Activated gamma-delta T cell treated with anti-CD3 and anti-CD28 coated beads, Interleukin-2, amount 50 U/mL, for 16 hours (primary cell): ENCODE results near the gene NR2F1-AS1.

ENCODE experiments used
- DNase-seq: peaks from one replicate; pipeline ENCODE4 v3.0.0-alpha.2; 2020; ENCODE audit warnings: low read depth

The NR2F1-AS1 gene

DNA sequence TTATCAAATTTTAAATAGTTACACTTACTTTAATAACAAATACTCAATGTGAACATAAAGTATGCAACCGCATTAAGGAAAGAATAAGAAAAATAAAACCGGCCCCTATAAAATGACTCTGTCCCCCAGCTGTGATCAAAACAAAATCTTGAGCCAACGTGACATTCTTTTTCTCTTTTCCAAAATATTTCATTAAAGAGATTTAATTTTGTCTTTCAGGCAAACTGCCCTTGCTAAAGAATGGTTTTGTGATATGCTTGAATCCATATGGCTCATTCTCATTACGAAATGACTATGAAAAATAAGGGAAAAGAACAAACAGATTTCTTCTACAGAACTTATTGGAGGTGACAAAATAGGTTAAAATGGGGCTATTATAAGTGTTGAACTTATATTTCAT lies 197.0 kb downstream of the NR2F1-AS1 start:
- DNase-seq, result no peak

DNA sequence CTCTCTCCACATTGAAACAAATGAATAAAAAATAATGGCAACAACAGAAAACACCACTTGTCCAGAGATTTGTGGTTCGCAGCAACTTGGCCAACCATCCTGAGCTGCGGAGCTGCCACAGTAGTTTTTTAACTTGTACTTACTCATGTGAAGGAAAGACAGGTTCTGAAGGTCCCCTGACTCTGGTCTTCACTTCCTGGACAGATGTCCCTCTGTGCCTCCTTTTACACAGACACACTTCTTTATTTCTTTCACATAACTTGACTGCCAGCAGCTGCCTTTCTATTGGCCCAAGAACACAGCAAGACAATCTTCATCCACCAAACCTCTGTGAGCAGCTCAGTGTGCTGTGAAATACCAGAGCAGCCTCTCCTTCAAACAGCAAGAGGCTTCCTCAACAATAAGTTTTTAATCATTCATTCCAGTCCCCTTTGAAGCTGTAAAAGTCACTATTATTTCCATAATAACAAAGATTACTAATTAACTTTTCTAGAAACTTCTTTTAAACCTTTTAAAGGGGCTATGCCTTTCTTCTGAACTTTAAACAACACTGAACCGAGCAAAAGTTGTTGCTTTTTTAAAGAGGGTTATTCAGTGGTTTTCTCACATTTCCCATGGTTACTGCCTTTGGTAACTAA lies 198.7 kb downstream of the NR2F1-AS1 start:
- DNase-seq, result no peak

DNA sequence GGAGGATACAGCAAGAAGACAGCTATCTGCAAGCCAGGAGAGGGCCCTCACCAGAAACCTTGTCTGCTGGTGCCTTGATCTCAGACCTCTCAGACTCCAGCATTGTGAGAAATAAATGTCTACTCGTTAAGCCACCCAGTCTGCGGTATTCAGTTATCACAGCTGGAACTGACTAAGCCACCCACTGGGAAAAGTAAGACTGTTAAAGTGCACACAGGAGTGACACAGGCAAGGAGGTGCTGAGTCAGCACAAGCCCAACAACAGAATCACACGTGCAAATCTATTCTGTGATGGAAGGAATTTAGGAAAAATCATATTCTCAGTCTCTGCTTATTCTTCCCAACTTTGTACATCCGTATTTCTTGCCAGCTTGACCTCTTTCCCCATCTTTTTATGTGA lies 200.0 kb downstream of the NR2F1-AS1 start:
- no peak for DNase-seq

DNA sequence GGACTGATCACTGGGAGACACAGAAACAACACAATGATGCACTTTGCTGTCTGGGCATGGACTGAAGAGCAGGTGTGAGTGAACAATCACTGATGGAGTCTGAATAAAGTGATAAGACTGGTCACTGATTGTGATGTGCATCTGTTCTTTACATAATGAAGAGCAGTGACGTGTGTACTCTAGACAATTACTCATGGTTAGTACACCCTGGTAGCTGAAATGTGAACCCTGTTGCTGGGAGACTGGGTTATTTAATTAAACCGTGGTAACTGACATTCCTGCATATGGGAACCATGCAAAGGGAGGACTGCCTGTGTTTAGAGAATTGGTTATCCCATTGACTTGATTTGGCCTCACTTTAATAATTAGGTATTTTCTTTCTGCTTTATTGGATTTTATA lies 202.9 kb downstream of the NR2F1-AS1 start:
- DNase-seq, result no peak

DNA sequence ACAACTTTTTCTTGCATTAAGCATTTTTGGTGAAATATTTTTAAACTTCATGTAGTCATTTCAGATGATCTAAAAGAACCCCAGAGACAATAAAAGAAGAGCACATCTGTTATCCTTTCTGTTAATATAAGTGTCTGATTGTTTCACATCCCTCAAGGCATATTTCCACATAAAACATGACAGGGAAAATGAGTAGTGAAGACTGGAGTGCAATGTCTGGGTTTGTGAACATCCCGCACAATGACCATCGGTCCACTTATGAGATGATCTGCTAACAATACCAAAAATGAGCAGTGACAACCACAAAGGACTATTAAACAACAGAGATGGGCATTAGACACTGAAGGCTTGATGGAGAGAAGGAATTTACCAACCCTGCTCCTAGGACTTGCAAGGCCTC lies 209.1 kb downstream of the NR2F1-AS1 start:
- no peak for DNase-seq

DNA sequence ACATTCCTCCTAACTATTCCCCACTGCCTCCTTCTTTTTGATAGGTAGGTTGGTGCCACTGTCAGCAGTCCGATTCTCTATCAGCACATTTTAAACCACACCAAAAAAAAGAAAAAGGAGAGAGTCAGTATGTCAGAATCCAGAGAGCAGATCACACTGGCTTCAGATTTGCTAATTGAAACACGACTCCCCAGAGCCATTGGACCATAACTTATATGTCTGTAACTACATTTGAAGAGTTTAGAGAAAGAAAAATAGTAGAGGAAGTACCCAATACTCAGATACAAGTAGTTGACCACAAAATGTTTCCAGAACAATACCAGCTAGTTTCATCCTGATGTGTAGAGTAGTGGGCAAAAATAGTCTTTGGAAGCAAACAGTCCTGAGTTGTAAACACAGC lies 216.6 kb downstream of the NR2F1-AS1 start:
- DNase-seq, result no peak

DNA sequence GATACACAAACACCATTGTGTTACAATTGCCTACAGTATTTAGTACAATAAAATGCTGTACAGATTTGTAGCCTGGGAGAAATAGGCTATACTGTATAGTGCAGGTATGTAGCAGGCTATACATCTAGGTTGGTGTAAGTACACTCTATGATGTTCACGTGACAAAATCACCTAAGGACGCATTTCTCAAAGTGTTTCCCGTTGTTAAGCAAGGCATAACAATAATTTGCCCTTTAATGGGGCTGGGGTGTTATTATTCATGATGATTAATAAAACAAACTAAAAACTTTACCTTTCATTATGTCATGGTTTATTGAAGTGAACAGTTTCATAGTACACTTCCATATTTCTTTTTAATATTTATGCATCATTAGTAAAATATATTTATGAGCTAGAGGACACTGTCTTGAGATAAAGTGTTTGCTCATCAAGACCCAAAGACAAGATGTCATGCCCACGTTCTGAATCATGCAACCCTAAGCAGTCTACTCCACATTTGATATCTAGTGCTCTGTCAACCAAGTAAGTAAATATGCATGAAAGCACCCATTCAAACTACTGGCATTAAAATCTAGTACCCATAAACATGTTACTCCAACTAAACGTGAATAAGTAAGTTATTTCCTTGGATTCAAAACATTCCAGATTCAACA lies 220.5 kb downstream of the NR2F1-AS1 start:
- no peak for DNase-seq

DNA sequence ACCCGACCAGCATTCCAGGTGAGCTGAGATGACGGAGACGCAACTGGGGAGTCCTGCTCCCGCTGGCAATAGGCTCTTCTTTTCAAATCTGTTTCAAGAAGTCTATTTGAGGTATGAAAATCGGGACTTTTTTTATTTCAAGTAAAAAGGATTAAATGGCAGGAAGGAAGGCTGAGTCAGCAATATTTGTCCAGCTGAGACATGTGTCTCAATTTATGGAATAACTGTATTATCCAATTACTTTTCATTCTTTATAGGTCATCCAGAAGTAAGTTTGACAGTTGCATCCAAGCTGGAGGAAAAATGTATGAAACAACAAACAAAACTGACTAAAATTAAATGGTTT lies 221.1 kb downstream of the NR2F1-AS1 start:
- DNase-seq, result no peak
